ENCODE measurements around the gene MED27. TPM values are rescaled to one million over a fixed set of nuclear protein-coding genes. Genes with fewer than 3 reads are reported as not detected.

MED27 gene
- total and polyA plus RNA-seq, 2 of the 4 experiments (the other 2 are of a cell fraction): 50.2 to 63.4 TPM

DNA sequence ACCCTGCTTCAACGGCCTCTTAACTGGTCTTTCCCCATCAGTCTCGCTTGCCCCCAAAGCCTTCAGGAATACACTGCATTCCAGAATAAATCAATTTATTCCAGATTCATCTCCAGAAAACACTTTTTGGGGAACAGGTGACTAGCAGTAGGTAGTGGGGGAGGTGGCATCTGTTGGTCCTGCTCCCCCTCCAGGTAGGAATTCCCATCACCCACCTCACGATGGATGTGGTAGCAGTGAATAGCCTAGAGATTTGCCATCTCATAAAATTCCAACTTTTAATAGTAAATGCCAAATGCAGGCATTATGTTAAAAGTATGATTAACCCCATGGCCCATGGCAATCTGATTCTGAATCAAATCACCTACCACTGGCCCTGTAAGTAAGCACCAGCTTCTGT is 142.7 kb downstream of the MED27 start:
- H3K23ac ChIP-seq (ENCODE audit: low read depth, low read length): no peak overlapping the region
- intact Hi-C loops (cut with micrococcal nuclease): no loop called here
- CTCF ChIA-PET: no interaction called here

More for the DNA sequence above, 142.7 kb downstream of the MED27 start:
- H3K36me3 ChIP-seq (ENCODE audit: control insufficient read depth, insufficient read depth, low read length): peaks cover 5% of the 10 kb centered on the region
- no peak overlapping the region for H2BK5ac ChIP-seq (ENCODE audit: low read depth, low read length, poor library complexity, severe bottlenecking)
- peaks cover under 1% of the 10 kb centered on the region; the same call in 1 of the 2 replicates for H4K20me1 ChIP-seq (ENCODE audit: insufficient read depth, low read length)
- H3K56ac ChIP-seq (ENCODE audit: extremely low read depth, insufficient read depth, low read length): no peak overlapping the region
- H3K9me3 ChIP-seq (ENCODE audit: control insufficient read depth, insufficient read depth, low read length): no peaks in the 10 kb centered on the region
- BruUV-seq (replicated peaks): no TSS peak
- H4K91ac ChIP-seq (ENCODE audit: insufficient read depth, low read depth, low read length): no peak overlapping the region
- H2BK15ac ChIP-seq (ENCODE audit: low read depth, low read length): no peak overlapping the region
- H2AK5ac ChIP-seq (ENCODE audit: low read depth, low read length): no peak overlapping the region
- H4K5ac ChIP-seq (ENCODE audit: low read depth, low read length): no peak overlapping the region
- peaks cover 8 to 12% of the 10 kb centered on the region in 2 experiments for H3K79me1 ChIP-seq (ENCODE audit: low read depth in 1 of 2, low read length in 2 of 2)
- no peak for DNase-seq
- H2AFZ ChIP-seq (replicated peaks; ENCODE audit: low read length, poor library complexity): no peak overlapping the region
- H3K4ac ChIP-seq (ENCODE audit: low read depth, low read length): no peak overlapping the region
- no peak overlapping the region for H2BK120ac ChIP-seq (ENCODE audit: low read depth, low read length)
- H3K4me2 ChIP-seq (ENCODE audit: low read depth, low read length): no peak overlapping the region
- no peak for ATAC-seq (ENCODE audit: low read depth)
- H3K9ac ChIP-seq (ENCODE audit: low read depth, low read length): no peak overlapping the region
- no peak overlapping the region for H2BK20ac ChIP-seq (ENCODE audit: low read depth, low read length)
- TF ChIP-seq BHLHE40 (IDR thresholded peaks at IDR 0.05; ENCODE audit: low read depth, low read length): no peak
- no peak for TF ChIP-seq SMC3 (IDR thresholded peaks at IDR 0.05; ENCODE audit: low read depth, low read length)
- TF ChIP-seq, protein P1, sequence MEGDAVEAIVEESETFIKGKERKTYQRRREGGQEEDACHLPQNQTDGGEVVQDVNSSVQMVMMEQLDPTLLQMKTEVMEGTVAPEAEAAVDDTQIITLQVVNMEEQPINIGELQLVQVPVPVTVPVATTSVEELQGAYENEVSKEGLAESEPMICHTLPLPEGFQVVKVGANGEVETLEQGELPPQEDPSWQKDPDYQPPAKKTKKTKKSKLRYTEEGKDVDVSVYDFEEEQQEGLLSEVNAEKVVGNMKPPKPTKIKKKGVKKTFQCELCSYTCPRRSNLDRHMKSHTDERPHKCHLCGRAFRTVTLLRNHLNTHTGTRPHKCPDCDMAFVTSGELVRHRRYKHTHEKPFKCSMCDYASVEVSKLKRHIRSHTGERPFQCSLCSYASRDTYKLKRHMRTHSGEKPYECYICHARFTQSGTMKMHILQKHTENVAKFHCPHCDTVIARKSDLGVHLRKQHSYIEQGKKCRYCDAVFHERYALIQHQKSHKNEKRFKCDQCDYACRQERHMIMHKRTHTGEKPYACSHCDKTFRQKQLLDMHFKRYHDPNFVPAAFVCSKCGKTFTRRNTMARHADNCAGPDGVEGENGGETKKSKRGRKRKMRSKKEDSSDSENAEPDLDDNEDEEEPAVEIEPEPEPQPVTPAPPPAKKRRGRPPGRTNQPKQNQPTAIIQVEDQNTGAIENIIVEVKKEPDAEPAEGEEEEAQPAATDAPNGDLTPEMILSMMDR (conservative IDR thresholded peaks at IDR 0.05; ENCODE audit: low read depth, low read length): no peak
- TF ChIP-seq MXI1 (IDR thresholded peaks at IDR 0.05; ENCODE audit: borderline replicate concordance, low read depth, low read length): no peak
- no peak for TF ChIP-seq CHD1 (IDR thresholded peaks at IDR 0.05; ENCODE audit: low read depth, low read length)
- TF ChIP-seq MAZ (IDR thresholded peaks at IDR 0.05; ENCODE audit: borderline replicate concordance, low read depth, low read length): no peak
- TF ChIP-seq CEBPB (IDR thresholded peaks at IDR 0.05; ENCODE audit: low read depth, low read length): no peak
- TF ChIP-seq RCOR1 (IDR thresholded peaks at IDR 0.05; ENCODE audit: insufficient replicate concordance, low read length): no peak
- no peak for TF ChIP-seq NFE2L2 (IDR thresholded peaks at IDR 0.05; ENCODE audit: low read depth, low read length)
- no peak for TF ChIP-seq MAFK (IDR thresholded peaks at IDR 0.05; ENCODE audit: low read depth, low read length)
- TF ChIP-seq RAD21 (IDR thresholded peaks at IDR 0.05; ENCODE audit: low read length): no peak
- TF ChIP-seq, protein P2, sequence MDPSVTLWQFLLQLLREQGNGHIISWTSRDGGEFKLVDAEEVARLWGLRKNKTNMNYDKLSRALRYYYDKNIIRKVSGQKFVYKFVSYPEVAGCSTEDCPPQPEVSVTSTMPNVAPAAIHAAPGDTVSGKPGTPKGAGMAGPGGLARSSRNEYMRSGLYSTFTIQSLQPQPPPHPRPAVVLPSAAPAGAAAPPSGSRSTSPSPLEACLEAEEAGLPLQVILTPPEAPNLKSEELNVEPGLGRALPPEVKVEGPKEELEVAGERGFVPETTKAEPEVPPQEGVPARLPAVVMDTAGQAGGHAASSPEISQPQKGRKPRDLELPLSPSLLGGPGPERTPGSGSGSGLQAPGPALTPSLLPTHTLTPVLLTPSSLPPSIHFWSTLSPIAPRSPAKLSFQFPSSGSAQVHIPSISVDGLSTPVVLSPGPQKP (IDR thresholded peaks at IDR 0.05; ENCODE audit: borderline replicate concordance, low read depth, low read length): no peak
- TF ChIP-seq, protein P3, sequence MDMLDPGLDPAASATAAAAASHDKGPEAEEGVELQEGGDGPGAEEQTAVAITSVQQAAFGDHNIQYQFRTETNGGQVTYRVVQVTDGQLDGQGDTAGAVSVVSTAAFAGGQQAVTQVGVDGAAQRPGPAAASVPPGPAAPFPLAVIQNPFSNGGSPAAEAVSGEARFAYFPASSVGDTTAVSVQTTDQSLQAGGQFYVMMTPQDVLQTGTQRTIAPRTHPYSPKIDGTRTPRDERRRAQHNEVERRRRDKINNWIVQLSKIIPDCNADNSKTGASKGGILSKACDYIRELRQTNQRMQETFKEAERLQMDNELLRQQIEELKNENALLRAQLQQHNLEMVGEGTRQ (IDR thresholded peaks at IDR 0.05; ENCODE audit: low read depth, low read length): no peak
- no peak for TF ChIP-seq FOS (IDR thresholded peaks at IDR 0.05; ENCODE audit: low read depth, low read length)
- dilution Hi-C loops (cut with HindIII; ENCODE audit: low sequenced_read_pairs, unreplicated experiment) (no loop called here), in situ Hi-C loops (cut with MboI; ENCODE audit: low sequenced_read_pairs) (no loop called here)
- H4K8ac ChIP-seq (ENCODE audit: low read depth in 2 of 2, low read length in 2 of 2): no peak overlapping the region
- no peaks in the 10 kb centered on the region for H3K4me1 ChIP-seq (ENCODE audit: control insufficient read depth, insufficient read depth, low read length)
- H3K18ac ChIP-seq (ENCODE audit: low read depth, low read length): no peak overlapping the region
- H3K9me1 ChIP-seq (ENCODE audit: insufficient read depth, low read length): no peaks in the 10 kb centered on the region
- H3K4me3 ChIP-seq (ENCODE audit: insufficient read depth, low read depth, low read length): no peak overlapping the region
- WGBS, 2 experiments (ENCODE audit: extremely low coverage in 2 of 2, insufficient read length in 1 of 2): no CpG with 5 or more reads among the region's 3 CpGs
- no peak overlapping the region for H2AK9ac ChIP-seq (replicated peaks; ENCODE audit: low read depth, low read length, poor library complexity)
- no peak overlapping the region for H3K14ac ChIP-seq (replicated peaks; ENCODE audit: low read depth, low read length)
- H3K27ac ChIP-seq (ENCODE audit: insufficient read depth, low read length): no peak overlapping the region
- POLR2A ChIA-PET (ENCODE audit: unreplicated experiment): no interaction called here
- H3K27me3 ChIP-seq (ENCODE audit: control insufficient read depth, insufficient read depth, low read length): no peaks in the 10 kb centered on the region
